RCC 7860 (cell line): ENCODE data around the gene FGFRL1.

ENCODE experiments used
- DNase-seq: peaks from one replicate; pipeline ENCODE4 v3.0.0-alpha.2; 2015; ENCODE audit warnings: low spot score
- FAIRE-seq: peaks from 2 replicates; lab custom pipeline; 2012; peaks lifted over from hg19 to GRCh38; lab: Jason Lieb, UNC

FGFRL1 gene, protein sequence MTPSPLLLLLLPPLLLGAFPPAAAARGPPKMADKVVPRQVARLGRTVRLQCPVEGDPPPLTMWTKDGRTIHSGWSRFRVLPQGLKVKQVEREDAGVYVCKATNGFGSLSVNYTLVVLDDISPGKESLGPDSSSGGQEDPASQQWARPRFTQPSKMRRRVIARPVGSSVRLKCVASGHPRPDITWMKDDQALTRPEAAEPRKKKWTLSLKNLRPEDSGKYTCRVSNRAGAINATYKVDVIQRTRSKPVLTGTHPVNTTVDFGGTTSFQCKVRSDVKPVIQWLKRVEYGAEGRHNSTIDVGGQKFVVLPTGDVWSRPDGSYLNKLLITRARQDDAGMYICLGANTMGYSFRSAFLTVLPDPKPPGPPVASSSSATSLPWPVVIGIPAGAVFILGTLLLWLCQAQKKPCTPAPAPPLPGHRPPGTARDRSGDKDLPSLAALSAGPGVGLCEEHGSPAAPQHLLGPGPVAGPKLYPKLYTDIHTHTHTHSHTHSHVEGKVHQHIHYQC

DNA sequence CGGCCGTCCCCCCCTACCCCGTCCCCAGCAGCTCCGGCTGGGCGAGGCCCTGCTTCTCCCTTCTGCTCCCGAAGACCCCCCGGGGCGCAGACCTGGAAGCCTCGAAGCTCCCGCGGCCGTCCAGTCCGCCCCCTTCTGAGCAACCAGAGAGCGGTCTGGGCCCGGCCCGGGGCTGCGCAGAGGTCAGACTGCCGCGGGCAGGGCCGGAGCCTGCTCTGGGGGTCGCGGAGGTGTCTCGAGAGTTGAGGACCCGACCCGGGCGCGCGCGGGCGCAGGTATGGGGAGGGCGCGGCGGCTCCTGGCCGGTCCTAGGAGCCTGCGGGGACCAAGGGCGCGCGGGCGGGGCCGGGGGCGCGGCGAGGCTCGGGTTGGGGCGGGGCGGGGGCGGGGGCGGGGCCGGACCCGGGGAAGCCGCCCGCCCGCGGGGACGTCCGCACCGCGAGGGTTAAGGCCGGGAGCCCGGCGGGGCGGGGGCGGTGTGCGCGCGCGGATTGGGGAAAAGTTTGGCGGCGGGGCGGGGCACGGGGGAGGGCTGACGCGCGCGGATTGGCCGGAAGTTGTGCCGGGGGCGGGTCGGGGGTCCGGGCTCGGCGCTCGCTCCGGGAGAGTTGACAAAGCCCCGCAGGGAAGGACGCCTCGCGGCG, at the start of gene FGFRL1:
Gene FGFRL1 (plus strand): TSS at position 605 of the 644 bp plus-strand sequence. CDS start 860 bp downstream, outside the sequence.
- no peak for FAIRE-seq
- peak; percentile 70 for DNase-seq

DNA sequence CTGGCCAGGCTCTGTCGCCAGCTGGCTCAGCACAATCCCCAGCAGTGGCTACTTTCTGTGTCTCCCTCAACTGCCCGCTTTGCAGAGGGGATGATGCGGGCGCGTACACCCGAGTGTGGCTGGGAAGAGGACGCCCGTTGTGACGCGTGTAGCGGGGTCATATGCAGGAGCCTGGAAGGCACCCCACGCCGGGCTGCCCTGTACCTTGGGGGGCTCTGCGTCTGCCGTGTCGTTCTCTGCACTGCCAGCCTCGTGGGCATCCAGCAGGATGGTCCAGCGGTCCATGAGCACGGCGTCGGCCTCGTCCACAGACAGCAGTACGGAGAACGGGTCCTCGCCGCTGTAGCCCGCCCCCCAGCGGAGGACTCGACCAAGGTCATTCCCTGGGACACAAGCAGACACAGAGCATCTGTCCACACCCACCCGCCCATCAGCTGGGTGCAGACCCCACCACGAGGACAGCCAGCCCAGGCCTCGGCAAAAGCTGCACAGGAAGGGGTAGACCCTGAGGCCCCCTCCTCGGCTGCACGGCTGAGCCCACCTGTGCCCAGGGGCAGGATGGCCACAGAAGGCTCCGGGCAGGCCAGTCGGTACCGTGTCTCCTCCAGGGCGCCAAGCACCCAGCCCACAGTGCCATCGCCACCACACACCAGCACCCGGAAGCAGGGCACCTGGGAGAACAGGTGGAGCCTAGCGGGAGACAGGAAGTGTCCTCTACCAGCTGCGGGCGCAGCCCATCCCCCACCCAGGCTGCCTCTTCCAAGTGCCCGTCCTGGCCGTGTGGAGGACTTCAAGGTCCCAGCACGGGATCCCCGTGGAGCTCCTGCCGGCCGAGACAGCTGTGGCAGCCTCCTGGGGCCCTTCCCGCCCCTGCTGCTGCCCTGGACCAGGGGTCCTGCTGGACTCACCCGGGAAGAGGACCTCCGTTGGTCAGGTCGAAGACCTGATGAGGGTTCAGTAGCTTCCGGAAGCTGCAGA, 48.9 kb upstream of the FGFRL1 start:
- no peak for FAIRE-seq
- DNase-seq = no peak

DNA sequence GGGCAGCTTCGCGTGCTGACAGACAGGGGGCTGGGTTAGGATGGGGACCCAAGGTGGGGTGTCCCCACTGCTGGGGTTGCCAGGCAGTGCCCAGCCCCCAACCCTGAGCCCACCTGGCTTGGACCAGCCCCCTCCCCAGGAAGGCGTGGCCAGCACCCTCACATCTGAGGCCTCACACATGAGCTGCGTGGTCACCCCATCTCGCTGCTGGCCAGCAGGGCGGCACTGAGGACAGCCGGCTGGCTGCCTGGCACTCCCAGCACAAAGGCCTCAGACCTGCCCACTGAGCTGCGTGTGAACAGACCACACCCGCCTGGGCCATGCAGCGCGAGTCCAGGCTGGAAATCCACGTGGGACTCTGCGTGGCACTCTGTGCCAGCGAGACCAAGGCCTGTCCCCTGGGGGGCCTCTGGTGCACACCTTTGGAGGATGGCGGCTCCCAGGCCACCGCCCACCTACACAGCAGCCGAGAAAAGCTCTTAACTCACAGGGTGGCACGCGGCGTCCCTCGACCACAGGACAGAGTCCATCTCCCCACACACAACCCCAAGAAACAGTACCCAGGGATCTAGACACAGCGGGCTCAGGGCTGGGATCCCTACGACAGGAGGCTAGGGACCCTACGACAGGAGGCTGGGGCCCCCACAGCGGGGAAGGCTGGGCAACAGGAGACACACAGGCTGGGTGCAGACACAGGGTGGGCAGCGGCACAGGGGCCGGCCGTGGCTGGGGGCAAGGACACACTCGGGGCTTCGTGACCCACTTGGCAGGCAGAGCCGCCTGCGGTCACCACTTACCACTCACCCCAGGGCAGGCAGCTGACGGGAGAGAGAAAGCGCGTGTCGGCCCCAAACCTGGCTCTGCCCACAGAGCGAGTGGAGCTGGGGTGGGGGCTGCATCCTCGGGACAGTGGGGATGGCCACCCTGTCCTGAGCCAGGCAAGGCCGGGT, 47.9 kb upstream of the FGFRL1 start:
- no peak for DNase-seq
- FAIRE-seq = no peak

DNA sequence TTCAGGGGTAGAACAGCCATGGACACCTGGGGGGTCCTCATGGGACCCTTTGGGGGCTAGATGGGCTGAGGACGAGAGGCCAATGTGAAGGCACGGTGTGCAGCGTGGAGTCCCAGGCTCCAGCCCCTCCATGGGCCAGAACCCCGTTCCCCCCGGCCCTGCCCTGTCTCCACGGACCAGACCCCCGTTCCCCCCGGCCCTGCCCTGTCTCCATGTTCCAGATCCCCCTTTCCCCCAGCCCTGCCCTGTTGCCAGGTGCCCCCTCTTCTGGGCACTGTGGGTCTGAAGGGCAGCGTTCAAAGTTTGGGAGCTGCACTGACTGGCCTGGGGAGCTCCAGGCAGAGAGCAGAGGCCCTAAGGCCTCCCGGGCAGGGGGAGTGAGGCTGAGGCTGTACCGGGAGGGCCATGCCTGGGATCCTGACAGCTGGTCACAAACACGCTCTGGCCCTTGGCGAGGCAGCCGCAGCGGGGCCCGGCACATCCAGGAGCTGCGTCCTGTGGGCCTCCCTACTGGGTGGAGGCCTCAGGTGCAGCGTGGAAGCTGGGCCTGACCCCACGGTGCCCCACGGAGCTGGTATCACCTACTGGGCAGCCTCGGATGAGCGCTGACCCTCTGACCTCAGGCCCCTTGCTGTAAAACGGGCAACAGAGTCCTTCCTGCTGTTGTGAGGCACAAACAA, 46.9 kb upstream of the FGFRL1 start:
- FAIRE-seq (no peak), DNase-seq (no peak)

DNA sequence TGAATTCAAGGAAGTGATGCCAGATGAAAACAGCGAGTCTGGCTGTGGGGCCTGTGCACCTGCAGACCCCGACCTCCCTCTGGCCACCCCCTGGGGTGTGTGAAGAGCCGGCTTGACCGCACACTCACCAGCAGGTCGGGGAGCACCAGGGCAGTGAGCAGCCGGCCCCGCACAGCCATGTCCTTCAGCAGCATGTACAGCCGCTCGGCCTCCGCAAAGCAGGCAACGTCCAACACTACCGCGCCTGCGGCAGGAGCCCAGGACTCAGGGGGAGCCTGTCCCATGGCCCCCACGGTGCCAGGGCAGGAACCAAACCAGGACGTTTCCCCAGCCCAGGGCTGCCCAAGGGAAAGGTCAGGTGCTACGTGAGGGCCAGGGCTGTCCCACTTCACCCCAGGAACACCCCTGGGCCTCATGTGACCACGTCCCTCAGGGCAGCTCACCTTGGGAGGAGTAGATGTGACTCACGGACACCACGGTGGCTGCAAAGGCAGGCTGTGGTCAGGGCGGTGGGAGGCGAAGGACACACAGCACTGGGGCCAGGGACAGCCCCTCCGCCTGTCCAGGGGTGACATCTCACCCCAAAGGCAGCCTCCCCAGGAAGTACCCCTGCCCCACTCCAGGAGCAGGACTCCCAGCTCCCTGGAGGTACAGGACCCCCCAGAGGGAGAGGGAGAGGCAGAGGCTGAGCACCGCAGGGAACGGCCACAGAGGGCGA, 46.2 kb upstream of the FGFRL1 start:
- no peak for FAIRE-seq
- no peak for DNase-seq

DNA sequence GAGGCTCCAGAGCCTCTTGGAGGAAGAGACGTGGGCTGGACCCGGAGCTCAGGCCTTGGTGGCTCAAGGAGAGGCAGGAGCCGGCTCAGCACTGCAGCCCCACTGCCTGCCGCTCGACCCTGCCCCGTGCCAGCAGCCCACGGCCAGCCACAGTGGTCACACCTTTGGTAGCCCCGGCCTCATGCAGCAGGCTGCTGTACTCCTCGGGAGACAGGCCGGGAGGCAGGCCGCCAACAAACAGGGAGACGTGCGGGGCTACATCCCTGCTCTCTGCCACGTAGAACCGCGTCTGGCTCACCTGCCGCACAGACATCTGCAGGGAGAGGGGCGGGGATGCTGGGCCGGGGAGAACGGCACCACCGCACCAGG, 45.7 kb upstream of the FGFRL1 start:
- DNase-seq (no peak), FAIRE-seq (no peak)

DNA sequence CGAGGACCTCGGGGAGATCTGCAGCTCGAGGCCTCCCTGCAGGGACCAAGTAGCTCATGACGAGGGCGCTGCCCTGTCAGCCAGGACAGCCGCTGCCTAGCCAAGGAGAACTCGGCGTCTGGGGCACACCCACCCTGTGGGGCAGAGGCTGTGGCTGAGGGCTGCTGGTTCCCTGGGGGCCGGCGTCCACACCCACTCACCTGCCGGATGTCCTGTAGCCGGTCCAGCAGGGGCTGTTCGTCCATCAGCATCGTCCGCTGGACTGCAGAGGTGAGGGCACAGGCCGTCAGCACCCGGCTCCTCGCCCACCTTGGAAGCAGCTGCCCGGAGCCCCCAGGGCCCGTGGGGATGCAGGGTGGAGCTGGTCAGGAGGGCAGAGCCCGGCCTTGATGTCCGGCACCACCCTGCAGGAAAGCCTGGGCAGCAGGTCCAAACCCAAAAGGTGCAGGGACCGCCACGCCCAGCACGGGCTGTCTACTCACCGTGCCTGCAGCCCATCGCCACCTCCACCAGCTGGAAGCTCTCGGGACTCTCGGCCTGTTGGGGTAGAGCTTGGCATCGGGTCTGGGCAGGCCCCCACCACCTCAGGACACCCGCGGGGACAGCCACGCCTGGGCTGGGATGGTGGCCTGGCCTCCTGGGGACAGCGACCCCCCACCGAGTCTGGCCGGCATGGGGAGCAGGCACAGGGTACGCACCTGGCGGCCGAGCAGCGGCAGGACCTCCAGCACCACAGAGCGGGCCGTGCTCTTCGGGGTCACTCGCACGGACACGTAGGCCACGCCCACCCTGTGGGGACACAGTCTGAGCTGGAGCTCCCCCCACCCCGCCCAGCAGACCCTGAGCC, 44.9 kb upstream of the FGFRL1 start:
- FAIRE-seq = no peak
- DNase-seq = no peak

DNA sequence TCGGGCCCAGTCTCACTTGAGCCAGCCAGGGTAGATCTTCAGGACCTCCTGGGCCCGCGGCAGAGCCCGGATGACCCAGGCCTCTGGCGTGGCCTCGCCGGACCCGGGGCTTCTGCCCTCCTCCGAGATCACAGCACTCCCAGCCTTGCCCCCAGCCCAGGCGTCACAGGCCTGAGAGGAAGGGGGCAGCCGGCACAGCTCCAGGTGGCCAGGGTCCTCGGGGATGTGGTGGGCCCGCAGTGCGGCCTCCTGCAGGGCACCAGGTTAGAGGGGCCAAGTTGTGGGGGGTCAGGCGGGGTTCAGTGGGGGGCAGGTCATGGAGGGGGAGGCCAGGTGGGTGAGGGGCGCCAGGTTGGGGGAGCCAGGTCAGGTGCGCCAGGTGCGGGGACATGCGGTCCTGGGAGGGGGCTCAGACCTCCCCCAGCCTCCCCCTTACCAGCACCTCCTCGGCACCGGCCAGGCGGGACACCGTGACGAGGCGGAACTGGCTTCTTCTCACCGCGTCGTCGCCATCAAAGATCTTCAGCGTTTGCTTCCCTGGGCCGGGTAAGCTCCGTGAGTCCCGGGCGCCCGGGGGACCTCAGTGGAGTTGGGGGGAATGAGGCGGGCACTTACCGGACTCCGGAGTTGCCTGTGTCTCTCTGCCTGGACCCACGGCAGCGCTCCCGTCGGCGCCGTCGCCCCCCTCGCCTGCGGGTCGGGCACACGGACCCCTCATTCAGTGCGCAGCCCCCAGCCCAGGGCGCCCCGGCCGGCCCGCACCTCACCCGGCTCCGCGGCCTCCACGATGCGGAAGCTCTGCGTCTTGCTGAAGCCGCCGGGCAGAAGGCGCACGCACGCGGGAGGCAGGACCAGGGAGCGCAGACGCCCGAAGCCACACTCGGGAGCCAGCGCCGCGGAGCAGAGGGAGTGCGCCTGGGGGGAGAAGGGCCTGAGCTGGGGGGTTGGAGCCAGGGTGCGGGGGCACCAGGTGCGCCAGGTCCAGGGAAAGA, 44.0 kb upstream of the FGFRL1 start:
- FAIRE-seq (no peak), DNase-seq (no peak)

DNA sequence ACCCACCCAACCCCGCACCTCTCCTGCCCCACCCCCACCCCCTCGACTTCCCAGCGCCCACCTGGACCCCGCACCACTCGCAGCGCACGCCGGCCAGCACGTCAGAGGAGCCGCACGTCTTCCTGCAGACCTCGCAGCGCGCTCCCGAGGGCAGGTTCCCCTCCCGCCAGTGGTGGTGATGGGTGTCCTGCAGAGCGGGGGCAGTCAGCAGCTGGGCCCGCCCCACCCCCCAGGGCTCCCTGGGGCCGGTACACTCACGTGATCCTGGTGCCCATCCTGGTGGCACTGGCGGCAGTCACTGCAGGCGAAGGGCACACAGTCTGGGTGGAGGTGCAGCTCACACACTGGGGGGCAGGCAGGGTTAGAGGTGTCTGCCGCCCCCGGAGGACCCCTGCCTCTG, 43.2 kb upstream of the FGFRL1 start:
- DNase-seq (no peak), FAIRE-seq (no peak)

DNA sequence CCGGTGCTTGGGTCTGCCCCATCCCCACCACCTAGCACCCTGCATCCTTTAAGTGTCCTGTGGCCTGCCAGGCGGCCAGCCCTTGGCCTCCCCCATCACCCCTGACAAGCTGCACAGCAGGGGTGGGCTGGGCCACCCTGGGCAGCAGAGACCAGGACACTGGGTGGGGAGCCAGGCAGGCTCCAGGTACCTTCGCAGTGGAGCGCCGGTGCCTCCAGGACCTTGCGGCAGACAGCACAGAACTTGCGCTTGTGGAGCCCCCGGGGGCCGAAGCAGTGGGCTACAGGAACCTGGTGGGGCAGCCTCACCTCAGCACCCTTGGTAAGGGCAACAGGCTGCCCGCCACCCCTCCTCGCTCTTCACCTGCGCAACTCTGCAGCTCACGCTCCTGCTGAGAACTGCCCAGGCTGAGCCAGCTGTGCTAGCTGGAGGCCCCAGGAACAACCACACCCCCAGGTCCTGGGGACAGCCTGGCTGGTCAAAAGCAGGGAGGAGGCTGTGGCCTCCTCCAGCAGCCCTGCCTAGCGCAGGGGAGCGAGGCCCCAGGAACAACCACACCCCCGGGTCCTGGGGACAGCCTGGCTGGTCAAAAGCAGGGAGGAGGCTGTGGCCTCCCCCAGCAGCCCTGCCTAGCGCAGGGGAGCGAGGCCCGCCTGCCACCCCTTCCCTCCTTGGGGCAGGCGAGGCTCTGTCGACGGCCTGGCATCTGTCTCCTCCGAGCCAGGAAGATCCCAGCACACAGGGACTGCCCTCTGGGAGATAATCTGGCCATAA, 42.6 kb upstream of the FGFRL1 start:
- FAIRE-seq (no peak), DNase-seq (no peak)

DNA sequence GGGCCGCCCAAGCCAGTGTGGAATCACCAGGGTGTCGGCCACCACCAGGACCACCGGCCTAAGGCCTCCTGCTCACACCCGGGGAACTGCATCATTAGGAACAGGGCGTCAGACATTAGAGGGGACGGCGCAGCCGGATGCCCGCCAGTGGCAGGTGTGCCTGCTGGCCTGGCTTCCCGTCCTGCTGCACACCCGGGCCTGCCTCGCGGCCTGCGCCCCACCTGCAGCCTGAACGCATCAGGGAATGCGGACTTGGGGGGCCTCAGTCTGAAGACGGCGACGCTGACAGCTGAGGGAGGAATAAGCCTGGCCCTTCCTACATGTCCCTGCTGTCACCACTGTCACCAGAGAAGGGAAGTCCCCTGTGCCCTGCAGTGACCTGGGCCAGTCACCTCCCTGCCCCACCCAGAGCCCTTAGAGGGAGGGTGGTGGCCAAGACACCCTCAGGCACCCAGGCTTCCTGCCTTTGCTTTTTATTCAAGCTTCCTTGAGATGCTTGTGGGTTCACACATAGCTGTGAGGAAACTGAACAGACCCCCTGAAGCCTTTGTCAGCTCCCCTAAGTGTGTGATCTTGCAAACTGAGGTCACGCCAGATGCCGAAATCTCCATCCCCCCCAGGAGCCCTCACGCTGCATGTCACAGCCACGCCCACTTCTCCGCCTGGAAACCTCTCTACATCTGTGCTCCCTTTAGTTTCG, 41.2 kb upstream of the FGFRL1 start:
- FAIRE-seq (no peak), DNase-seq (no peak)

DNA sequence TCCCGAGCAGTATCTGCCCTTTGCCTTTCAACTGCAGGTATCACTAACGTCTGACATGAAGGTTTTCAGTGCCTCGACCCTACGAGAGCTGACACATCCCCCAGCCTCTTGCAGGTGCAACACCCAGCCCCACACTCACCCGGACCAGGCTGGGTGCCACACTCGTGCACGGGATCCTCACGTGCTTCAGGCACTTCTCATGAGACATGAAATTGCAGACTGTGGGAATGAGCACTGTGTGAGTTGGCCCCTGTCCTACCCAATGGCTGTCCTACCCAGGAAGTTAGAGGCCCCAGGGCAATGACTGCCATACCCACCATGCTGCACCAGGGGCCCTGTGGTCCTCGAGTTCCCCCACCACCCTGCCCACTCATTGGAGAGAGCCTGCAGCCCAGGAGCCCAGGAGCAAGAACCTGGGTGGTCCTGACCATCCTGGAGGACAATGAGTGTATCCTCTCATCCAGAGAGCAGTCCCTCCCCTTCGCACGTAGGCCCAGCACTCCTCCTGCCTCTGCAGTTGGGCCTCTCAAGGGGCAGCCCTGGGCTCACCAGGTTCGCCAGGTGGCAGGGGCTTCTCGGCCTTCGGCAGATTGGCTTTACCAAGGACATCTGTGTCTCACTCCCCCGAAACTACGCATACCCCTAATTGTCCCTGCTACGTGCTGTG, 40.4 kb upstream of the FGFRL1 start:
- FAIRE-seq (no peak), DNase-seq (no peak)

DNA sequence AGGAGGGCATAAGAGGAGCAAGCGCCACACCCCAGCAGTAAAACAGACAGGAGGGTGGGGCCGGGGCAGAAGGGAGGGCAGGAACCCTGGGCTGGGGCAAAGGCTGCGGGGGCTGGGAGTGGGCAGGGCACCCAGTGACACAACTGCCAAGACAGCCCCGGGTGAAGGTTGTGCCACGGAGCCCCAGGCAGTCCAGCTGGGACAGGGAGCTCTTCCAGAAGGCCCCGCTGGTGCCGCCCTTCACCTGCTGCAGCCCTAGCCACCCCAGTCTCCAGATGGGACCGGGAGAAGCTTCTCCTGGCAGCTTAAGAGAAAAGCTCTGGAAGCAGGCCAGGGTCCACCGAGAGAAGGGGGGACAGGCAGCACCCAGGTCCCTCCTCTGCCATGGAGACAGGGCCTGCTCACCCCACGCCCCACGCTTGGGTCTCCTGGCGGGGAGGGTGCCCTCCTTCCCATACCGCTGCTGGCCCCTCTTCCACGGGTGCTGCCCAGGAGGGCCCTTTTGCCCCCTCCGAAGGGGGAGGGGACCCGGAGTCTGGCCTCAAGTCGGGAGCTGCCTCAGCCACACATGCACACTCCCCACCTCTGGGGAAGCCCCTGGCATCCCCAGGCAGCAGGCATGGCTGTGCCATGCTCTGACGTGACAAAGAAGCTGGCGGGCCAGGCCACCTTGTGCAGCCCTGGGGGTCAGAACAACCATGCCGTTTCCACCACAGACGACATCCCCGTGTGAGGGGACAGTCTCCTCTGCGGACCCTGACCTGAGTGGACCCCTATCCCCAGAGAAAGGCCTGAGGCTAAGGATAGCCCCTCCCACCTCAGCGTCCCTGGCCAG, 39.5 kb upstream of the FGFRL1 start:
- no peak for FAIRE-seq
- no peak for DNase-seq
